Vagina (tissue), 2 donors: ENCODE results near the gene OAT.

Experiments used
- CTCF ChIP-seq, 3 experiments: fragments of 450-650 bp in 2 of 3; fragments of 200-600 bp in 1 of 3; sonication (generic) in 1 of 3; IDR thresholded peaks; one replicate each; pipeline ENCODE4 v1.5.1; 2017 to 2019; ENCODE audit warnings: antibody characterized with exemption in 3 of 3, mild to moderate bottlenecking in 2 of 3, moderate library complexity in 2 of 3
- POLR2A ChIP-seq, 2 donors: fragments of 450-650 bp; IDR thresholded peaks; one replicate each; pipeline ENCODE4 v1.6.1; 2017; ENCODE audit warnings: antibody characterized with exemption in 2 of 2, mild to moderate bottlenecking in 2 of 2, moderate library complexity in 2 of 2

GRCh38 chr10:124349231-124349995, 69.3 kb downstream of the OAT start:
- TF ChIP-seq CTCF (IDR thresholded peaks at IDR 0.05): no peak
- no peak for TF ChIP-seq POLR2A (IDR thresholded peaks at IDR 0.05)
